Muscle layer of colon (tissue), 2 donors: ENCODE results near the gene NR1H4.
"Not testable (repeated sequence)": the region's sequence is repeated elsewhere in the genome, so short reads cannot be mapped to it uniquely, and the experiment has no call there.

Experiments used
- H3K27ac ChIP-seq: one replicate; pipeline ENCODE4 v1.7.0; 2013; ENCODE audit warnings: low read depth, mild to moderate bottlenecking, low read length, moderate library complexity
- H3K27me3 ChIP-seq, 2 donors: one replicate each; pipeline ENCODE4 v1.7.0; 2013; ENCODE audit warnings: low read length in 2 of 2, mild to moderate bottlenecking in 2 of 2; ENCODE audit not compliant: insufficient read depth in 2 of 2, control insufficient read depth in 1 of 2
- H3K36me3 ChIP-seq: one replicate; pipeline ENCODE4 v1.7.0; 2013; ENCODE audit warnings: mild to moderate bottlenecking, low read length; ENCODE audit not compliant: insufficient read depth
- H3K4me1 ChIP-seq: one replicate; pipeline ENCODE4 v1.7.0; 2013; ENCODE audit warnings: mild to moderate bottlenecking, low read length; ENCODE audit not compliant: insufficient read depth
- H3K4me3 ChIP-seq, 2 donors: one replicate each; pipeline ENCODE4 v1.7.0; 2013; ENCODE audit warnings: low read length in 2 of 2, low read depth in 1 of 2, mild to moderate bottlenecking in 1 of 2, moderate library complexity in 1 of 2
- H3K9ac ChIP-seq: one replicate; pipeline ENCODE4 v1.7.0; 2013; ENCODE audit warnings: low read length
- H3K9me3 ChIP-seq: one replicate; pipeline ENCODE4 v1.7.0; 2013; ENCODE audit warnings: mild to moderate bottlenecking, low read length
- donor health status: abdominal sarcoma.
- donor health status: Adenocarcinoma of cecum.

The NR1H4 gene

GRCh38 chr12:100554608-100555077 lies 81.0 kb downstream of the NR1H4 start:
- no peaks in the 10 kb centered on the region for H3K4me1 ChIP-seq
- H3K9ac ChIP-seq = no peak overlapping the region
- no peak overlapping the region for H3K27ac ChIP-seq
- no peaks in the 10 kb centered on the region for H3K9me3 ChIP-seq
- H3K4me3 ChIP-seq = no peak overlapping the region
- H3K36me3 ChIP-seq = no peaks in the 10 kb centered on the region
- no peaks in the 10 kb centered on the region for H3K27me3 ChIP-seq

- H3K27ac ChIP-seq = no peak overlapping the region
- H3K4me3 ChIP-seq = no peak overlapping the region
- no peaks in the 10 kb centered on the region for H3K9me3 ChIP-seq
- H3K4me1 ChIP-seq = no peaks in the 10 kb centered on the region
- no peaks in the 10 kb centered on the region for H3K36me3 ChIP-seq
- H3K9ac ChIP-seq = no peak overlapping the region
- no peaks in the 10 kb centered on the region for H3K27me3 ChIP-seq
These were observed 82.1 kb downstream of the NR1H4 start for GRCh38 chr12:100555722-100556121.

DNA sequence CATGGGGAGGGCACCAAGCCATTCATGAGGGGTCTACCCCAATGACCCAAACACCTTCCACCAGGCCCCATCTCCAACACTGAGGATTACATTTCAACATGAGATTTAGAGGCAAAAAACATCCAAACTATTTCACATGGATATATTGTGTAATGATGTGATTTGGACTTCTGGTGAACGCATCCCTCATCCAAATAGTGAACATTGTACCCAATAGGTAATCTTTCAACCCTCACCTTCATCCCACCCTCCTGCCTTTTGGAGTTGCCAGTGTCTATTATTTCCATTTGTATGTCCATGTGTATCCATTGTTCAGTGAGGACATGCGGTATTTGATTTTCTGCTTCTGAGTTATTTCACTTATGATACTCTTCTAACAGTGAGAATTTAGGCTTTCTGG lies 83.7 kb downstream of the NR1H4 start:
- no peak overlapping the region for H3K27ac ChIP-seq
- H3K4me1 ChIP-seq = no peaks in the 10 kb centered on the region
- H3K36me3 ChIP-seq = no peaks in the 10 kb centered on the region
- no peaks in the 10 kb centered on the region for H3K27me3 ChIP-seq
- H3K9me3 ChIP-seq = no peaks in the 10 kb centered on the region
- H3K9ac ChIP-seq = no peak overlapping the region
- no peak overlapping the region for H3K4me3 ChIP-seq

- H3K4me1 ChIP-seq, H3K9me3 ChIP-seq, H3K27me3 ChIP-seq, H3K36me3 ChIP-seq, H3K27ac ChIP-seq, H3K9ac ChIP-seq, H3K4me3 ChIP-seq: not testable (repeated sequence)
These were observed 85.6 kb downstream of the NR1H4 start for GRCh38 chr12:100559261-100559660.

- H3K9me3 ChIP-seq = no peaks in the 10 kb centered on the region
- no peaks in the 10 kb centered on the region for H3K4me1 ChIP-seq
- no peak overlapping the region for H3K4me3 ChIP-seq
- no peaks in the 10 kb centered on the region for H3K27me3 ChIP-seq
- H3K27ac ChIP-seq = no peak overlapping the region
- no peak overlapping the region for H3K9ac ChIP-seq
- no peaks in the 10 kb centered on the region for H3K36me3 ChIP-seq
These were observed 90.4 kb downstream of the NR1H4 start for GRCh38 chr12:100564090-100564489.

DNA sequence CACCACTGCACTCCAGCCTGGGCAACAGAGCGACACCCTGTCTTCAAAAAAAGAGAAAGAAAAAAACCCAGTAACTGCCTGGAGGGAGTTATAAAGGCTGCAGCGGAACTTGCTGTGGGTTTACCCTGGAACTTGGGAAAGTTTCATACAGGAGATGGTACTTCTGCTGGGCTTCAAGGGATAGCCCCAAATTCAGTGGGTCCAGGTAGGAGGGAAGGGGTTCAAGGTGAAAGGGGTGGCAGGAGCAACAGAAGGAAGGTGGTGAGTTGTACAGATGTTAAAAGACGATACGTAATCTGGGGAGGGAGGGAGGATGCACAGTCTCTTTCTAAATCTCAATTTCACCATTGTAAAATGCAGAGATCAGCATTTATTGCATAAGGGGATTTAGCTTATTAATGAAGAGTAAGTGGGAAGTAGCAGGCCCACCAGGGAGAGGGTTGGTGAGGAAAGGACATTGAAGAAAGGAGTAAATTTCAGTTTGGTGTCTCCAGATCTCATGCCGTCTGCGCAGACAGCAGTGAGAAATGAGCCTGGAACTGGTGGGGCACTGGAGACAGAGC lies 91.3 kb downstream of the NR1H4 start:
- Histone ChIP-seq H3K27me3 (no peaks in the 10 kb centered on the region), H3K9ac (no peak overlapping the region), H3K4me1 (no peaks in the 10 kb centered on the region), H3K36me3 (no peaks in the 10 kb centered on the region), H3K27ac (no peak overlapping the region), H3K9me3 (no peaks in the 10 kb centered on the region), H3K4me3 (no peak overlapping the region)

DNA sequence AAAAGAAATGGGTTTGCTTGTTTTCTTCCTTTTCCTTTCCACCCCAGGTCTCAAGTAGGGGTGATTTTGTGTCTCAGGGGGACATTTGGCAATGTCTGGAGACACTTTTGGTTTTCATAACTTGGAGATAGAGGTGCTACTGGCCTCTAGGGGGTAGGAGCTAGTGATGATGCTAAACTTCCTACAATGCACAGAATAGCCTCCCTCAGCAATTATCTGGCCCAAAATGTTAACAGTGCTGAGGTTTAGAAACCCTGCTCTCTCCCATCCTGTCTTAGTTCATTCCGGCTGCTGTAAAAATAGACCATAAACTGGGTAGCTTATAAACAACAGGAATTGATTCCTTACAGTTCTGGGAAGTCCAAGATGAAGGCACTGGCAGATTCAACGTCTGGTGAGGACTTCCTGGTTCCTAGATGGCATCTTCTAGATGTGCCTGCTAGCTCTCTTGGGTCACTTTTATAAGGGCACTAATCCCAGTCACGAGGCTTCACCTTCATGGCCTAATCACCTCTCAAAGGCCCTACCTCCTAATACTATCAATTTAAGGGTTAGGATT lies 92.4 kb downstream of the NR1H4 start:
- H3K36me3 ChIP-seq = no peaks in the 10 kb centered on the region
- no peak overlapping the region for H3K27ac ChIP-seq
- no peak overlapping the region for H3K4me3 ChIP-seq
- H3K9me3 ChIP-seq = no peaks in the 10 kb centered on the region
- no peaks in the 10 kb centered on the region for H3K4me1 ChIP-seq
- no peaks in the 10 kb centered on the region for H3K27me3 ChIP-seq
- no peak overlapping the region for H3K9ac ChIP-seq

- no peaks in the 10 kb centered on the region for H3K27me3 ChIP-seq
- no peak overlapping the region for H3K9ac ChIP-seq
- no peaks in the 10 kb centered on the region for H3K4me1 ChIP-seq
- H3K36me3 ChIP-seq = no peaks in the 10 kb centered on the region
- H3K27ac ChIP-seq = no peak overlapping the region
- no peak overlapping the region for H3K4me3 ChIP-seq
- no peaks in the 10 kb centered on the region for H3K9me3 ChIP-seq
These were observed 93.4 kb downstream of the NR1H4 start for GRCh38 chr12:100566887-100567637.

DNA sequence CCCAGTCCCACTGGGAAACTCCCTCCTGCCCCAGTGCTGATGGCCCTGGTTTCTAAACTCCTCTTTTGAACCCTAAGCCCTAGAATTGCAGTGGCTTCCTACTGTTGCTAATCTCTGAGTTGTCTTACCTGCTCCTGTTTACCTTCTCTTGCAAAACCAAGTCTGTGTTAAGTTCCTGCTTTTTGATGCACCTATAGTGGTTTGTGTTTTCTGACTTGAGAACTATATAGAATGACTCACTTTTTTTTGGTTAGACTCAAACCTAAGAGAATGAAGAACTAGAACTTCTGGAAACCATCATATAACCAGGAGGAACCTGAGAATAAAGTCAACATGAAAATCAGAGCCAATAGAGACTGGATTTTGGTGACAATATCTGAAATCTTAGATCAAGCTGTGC lies 94.3 kb downstream of the NR1H4 start:
- no peaks in the 10 kb centered on the region for H3K36me3 ChIP-seq
- no peaks in the 10 kb centered on the region for H3K27me3 ChIP-seq
- H3K4me1 ChIP-seq = no peaks in the 10 kb centered on the region
- no peak overlapping the region for H3K4me3 ChIP-seq
- no peaks in the 10 kb centered on the region for H3K9me3 ChIP-seq
- H3K27ac ChIP-seq = no peak overlapping the region
- no peak overlapping the region for H3K9ac ChIP-seq

DNA sequence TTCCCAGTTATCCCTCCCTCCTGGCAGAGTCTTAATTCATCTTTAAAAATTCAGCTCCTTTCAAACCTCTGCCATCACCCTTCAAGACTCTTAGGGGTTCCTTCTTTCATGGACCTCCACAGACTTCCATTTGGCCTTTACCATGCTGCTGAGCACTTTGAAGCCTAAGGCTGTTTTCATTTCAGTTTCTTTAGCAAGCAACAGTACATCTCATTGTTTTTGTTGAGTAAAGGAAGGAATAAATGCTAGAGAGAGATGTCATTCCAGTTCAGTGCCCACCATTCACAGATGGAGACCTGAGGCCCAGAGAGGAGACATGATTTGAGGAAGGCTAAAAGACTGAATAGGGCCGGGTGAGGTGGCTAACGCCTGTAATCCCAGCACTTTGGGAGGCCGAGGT lies 98.5 kb downstream of the NR1H4 start:
- Histone ChIP-seq H3K9ac (no peak overlapping the region), H3K4me3 (no peak overlapping the region), H3K27me3 (no peaks in the 10 kb centered on the region), H3K4me1 (peaks cover 10% of the 10 kb centered on the region), H3K36me3 (no peaks in the 10 kb centered on the region), H3K27ac (no peak overlapping the region), H3K9me3 (no peaks in the 10 kb centered on the region)

DNA sequence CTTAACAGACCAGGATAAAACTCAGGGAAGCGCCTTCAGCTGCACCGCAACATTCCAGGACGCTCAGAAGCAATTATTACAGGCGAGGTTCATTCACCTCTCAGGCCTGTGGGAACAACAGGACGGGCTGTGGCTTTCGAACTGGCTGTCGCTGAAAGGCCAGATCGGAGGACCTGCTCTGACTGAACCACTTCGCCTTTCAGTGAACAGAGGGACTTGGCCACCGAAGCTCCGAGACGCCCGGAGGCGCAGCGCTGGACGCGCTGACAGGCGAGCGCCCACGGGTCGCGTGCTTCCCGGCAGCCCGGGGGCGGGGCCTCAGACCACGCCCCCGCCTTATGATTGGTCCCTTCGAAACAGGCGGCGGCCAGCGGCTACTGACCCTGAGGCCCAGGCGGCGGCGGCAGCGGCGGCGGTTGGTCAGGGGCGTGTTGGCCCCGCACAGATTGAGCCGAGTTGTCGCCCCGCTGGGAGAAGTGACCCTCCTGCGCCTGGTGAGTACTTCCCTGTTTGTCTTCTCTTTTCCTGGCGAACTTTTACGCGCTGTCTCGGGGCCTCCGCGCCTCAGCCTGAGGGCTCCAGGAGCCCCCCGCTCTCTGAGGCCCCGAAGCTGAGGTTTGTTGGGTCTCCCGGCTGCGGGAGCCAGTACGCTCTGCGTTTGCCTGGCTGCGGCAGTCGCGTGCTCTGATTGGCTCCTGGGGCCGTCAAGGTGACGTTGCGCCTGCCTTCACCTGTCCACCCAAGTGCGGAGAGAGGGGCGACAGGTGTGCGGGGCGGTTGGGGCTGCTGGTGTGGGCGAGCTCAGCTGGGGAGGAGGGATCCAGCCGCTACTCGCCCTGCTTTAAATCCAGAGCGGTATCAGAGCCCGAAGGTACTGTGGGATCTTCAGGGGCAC lies 99.9 kb downstream of the NR1H4 start, which contains the start of gene GAS2L3:
Gene GAS2L3 (plus strand): TSS at position 393 of the 895 bp plus-strand sequence. CDS start 21,221 bp downstream, outside the sequence.
- no peaks in the 10 kb centered on the region for H3K9me3 ChIP-seq
- peak within 1 kb of the TSS; percentile 58 to 64 for H3K4me3 ChIP-seq
- H3K36me3 ChIP-seq = no peaks in the 10 kb centered on the region
- peaks cover 10% of the 10 kb centered on the region for H3K4me1 ChIP-seq
- no peak within 1 kb of the TSS for H3K27ac ChIP-seq
- no peaks in the 10 kb centered on the region for H3K27me3 ChIP-seq
- H3K9ac ChIP-seq = peak within 1 kb of the TSS; percentile 49
